DOHH2 (cell line): ENCODE measurements around the gene TAS2R40.

Source experiments
- CTCF ChIP-seq: fragments of 200-600 bp; sonication (generic); IDR thresholded peaks from one replicate; pipeline ENCODE4 v1.5.1; 2014; ENCODE audit warnings: antibody characterized with exemption, mild to moderate bottlenecking, low read depth, low read length; ENCODE audit not compliant: poor library complexity, severe bottlenecking
- EZH2phosphoT487 ChIP-seq: fragments of 200-600 bp; sonication (generic); IDR thresholded peaks from 2 replicates; pipeline ENCODE4 v1.6.1; 2017; ENCODE audit warnings: borderline replicate concordance, mild to moderate bottlenecking, antibody characterized with exemption, low read length, moderate library complexity, mixed read lengths

DNA sequence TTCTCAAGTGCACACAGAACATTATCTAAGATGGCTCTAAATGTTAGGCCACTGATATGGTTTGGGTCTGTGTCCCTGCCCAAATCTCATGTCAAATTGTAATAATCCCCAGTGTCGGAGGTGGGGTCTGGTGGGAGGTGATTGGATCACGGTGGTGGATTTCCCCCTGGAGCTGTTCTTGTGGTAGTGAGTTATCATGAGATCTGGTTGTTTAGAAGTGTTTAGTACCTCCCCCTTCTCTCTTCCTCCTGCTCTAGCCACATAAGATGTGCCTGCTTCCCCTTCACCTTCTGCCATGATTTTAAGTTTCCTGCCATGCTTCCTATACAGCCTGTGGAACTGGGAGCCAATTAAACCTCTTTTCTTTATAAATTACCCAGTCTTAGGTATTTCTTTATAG, 30.2 kb downstream of the TAS2R40 start:
- no peak for TF ChIP-seq EZH2phosphoT487
- TF ChIP-seq CTCF, result no peak
